K562 (cell line): Measurements from ENCODE around the gene SMARCC1. TPM values are rescaled to one million over a fixed set of nuclear protein-coding genes. Genes with fewer than 3 reads are reported as not detected.
A peak's percentile ranks its signal among the peaks of the same experiment; 100 is the strongest.

Source experiments
- ASH1L ChIP-seq: fragments of 450-650 bp; IDR thresholded peaks from 2 replicates; pipeline ENCODE4 v1.6.1; 2018; ENCODE audit warnings: borderline replicate concordance, mild to moderate bottlenecking, low read depth; ENCODE audit not compliant: partially characterized antibody
- CHD1 ChIP-seq: fragments of 200-600 bp; sonication (generic); IDR thresholded peaks from one replicate; pipeline ENCODE4 v1.6.1; 2012; ENCODE audit warnings: mild to moderate bottlenecking, moderate library complexity, low read length, inconsistent platforms
- CHD4 ChIP-seq: fragments of 200-600 bp; sonication (generic); IDR thresholded peaks from 3 replicates; pipeline ENCODE4 v1.6.1; 2012; ENCODE audit warnings: low read depth, mild to moderate bottlenecking, mixed read lengths, low read length, inconsistent platforms; ENCODE audit not compliant: insufficient read depth, insufficient replicate concordance, poor library complexity, severe bottlenecking
- CTBP1 ChIP-seq: fragments of 450-650 bp; IDR thresholded peaks from 2 replicates; pipeline ENCODE4 v1.6.1; 2016; ENCODE audit warnings: borderline replicate concordance
- DACH1 ChIP-seq: fragments of 450-650 bp; IDR thresholded peaks from 2 replicates; pipeline ENCODE4 v1.6.1; 2018; ENCODE audit not compliant: partially characterized antibody
- KLF10 ChIP-seq: fragments of 250-450 bp; sonication (Bioruptor Pico); IDR thresholded peaks from 2 replicates; pipeline ENCODE4 v1.6.1; 2021; ENCODE audit warnings: matching md5 sums
- NEUROD1 ChIP-seq: fragments of 150-350 bp; IDR thresholded peaks from 2 replicates; pipeline ENCODE4 v1.6.1; 2014; ENCODE audit warnings: borderline replicate concordance, low read length, low read depth; ENCODE audit not compliant: partially characterized antibody
- RBFOX2 ChIP-seq: fragments of 200-400 bp; formaldehyde crosslinking; IDR thresholded peaks from 2 replicates; pipeline ENCODE4 v1.6.1; 2017; ENCODE audit warnings: low read depth, mild to moderate bottlenecking, low read length, moderate library complexity
- SMARCB1 ChIP-seq: IDR thresholded peaks from 2 replicates; pipeline ENCODE4 v1.6.1; 2011; ENCODE audit warnings: improper control_type of control experiment, low read depth; ENCODE audit not compliant: insufficient read length
- TEAD1 ChIP-seq, 2 experiments: fragments of 450-650 bp in 1 of 2; sonication (generic) in 1 of 2; formaldehyde crosslinking; IDR thresholded peaks; 2 replicates each; pipeline versions ENCODE4 v1.4.0 to v1.8.0; 2020 to 2022; ENCODE audit warnings: mild to moderate bottlenecking in 2 of 2, missing genetic modification reagents in 1 of 2
- ZKSCAN8 ChIP-seq: fragments of 200-800 bp; sonication (Bioruptor generic); IDR thresholded peaks from 2 replicates; pipeline ENCODE4 v1.6.1; 2016; ENCODE audit warnings: missing genetic modification characterization, missing compliant biosample characterization
- ZNF551 ChIP-seq: fragments of 250-450 bp; sonication (Bioruptor Pico); IDR thresholded peaks from 2 replicates; pipeline ENCODE4 v1.5.0; 2021; ENCODE audit warnings: mild to moderate bottlenecking, moderate library complexity
- ZNF584 ChIP-seq: fragments of 200-800 bp; sonication (Bioruptor generic); IDR thresholded peaks from 2 replicates; pipeline ENCODE4 v1.6.1; 2016; ENCODE audit warnings: low read depth, mild to moderate bottlenecking, missing genetic modification characterization, missing compliant biosample characterization
- ZNF79 ChIP-seq: fragments of 250-450 bp; sonication (Bioruptor Pico); IDR thresholded peaks from 2 replicates; pipeline ENCODE4 v1.4.0; 2020; ENCODE audit warnings: low read depth, mild to moderate bottlenecking, moderate library complexity
- ZZZ3 ChIP-seq: fragments of 450-650 bp; IDR thresholded peaks from 2 replicates; pipeline ENCODE4 v1.6.1; 2016; ENCODE audit warnings: antibody characterized with exemption, mild to moderate bottlenecking, moderate library complexity
- polyA plus RNA-seq, 8 experiments: library from polyadenylated mRNA; depleted of rRNA in 4 of 8; stranded (reverse) in 5 of 8; unstranded in 3 of 8; fragments of >200 nt; fragmentation: Nextera tagmentation in 2 of 8; fragmentation: Illumina TruSeq in 1 of 8; extraction: Ambion mirVana in 2 of 8; extraction: Trizol in 1 of 8; gene quantifications; 2 replicates each; pipeline versions ENCODE4 v1.2.1 to v1.2.3, GENCODE V29; 2011 to 2014; ENCODE audit warnings: inconsistent platforms in 1 of 8, missing spikeins in 1 of 8
- total RNA-seq, 7 experiments: library from RNA; depleted of rRNA in 6 of 7; stranded (reverse); fragments of >200 nt in 6 of 7; fragmentation: Illumina TruSeq in 2 of 7; extraction: Trizol in 2 of 7; gene quantifications; 2 replicates each; pipeline versions ENCODE4 v1.2.1 to v1.2.3, GENCODE V29; 2011 to 2021; ENCODE audit warnings: low replicate concordance in 1 of 7
- TF ChIP-seq, protein P1 (sequence below): IDR thresholded peaks from 2 replicates; pipeline ENCODE4 v1.6.1; 2011; ENCODE audit warnings: borderline replicate concordance, low read depth, mild to moderate bottlenecking, moderate library complexity, low read length; ENCODE audit not compliant: insufficient read depth, poor library complexity, severe bottlenecking
- TF ChIP-seq, protein P2 (sequence below): sonication (generic); formaldehyde crosslinking; IDR thresholded peaks from 2 replicates; pipeline ENCODE4 v1.9.0; 2022; ENCODE audit warnings: mild to moderate bottlenecking, missing genetic modification reagents
- TF ChIP-seq, protein P3 (sequence below): IDR thresholded peaks from 2 replicates; pipeline ENCODE4 v1.6.1; 2012; ENCODE audit warnings: low read depth, low read length, improper control_type of control experiment, borderline replicate concordance
- TF ChIP-seq, protein P4 (sequence below), 2 experiments: IDR thresholded peaks; 2 replicates each; pipeline ENCODE4 v1.6.1; 2012; ENCODE audit warnings: improper control_type of control experiment in 2 of 2, low read depth in 2 of 2, low read length in 2 of 2, borderline replicate concordance in 1 of 2

SMARCC1 gene
- total and polyA plus RNA-seq, 9 of the 15 experiments (the other 6 are each of a cell fraction or from before 2014, with no cell fraction given) = 20.7 to 199 (median 66.0) TPM

DNA sequence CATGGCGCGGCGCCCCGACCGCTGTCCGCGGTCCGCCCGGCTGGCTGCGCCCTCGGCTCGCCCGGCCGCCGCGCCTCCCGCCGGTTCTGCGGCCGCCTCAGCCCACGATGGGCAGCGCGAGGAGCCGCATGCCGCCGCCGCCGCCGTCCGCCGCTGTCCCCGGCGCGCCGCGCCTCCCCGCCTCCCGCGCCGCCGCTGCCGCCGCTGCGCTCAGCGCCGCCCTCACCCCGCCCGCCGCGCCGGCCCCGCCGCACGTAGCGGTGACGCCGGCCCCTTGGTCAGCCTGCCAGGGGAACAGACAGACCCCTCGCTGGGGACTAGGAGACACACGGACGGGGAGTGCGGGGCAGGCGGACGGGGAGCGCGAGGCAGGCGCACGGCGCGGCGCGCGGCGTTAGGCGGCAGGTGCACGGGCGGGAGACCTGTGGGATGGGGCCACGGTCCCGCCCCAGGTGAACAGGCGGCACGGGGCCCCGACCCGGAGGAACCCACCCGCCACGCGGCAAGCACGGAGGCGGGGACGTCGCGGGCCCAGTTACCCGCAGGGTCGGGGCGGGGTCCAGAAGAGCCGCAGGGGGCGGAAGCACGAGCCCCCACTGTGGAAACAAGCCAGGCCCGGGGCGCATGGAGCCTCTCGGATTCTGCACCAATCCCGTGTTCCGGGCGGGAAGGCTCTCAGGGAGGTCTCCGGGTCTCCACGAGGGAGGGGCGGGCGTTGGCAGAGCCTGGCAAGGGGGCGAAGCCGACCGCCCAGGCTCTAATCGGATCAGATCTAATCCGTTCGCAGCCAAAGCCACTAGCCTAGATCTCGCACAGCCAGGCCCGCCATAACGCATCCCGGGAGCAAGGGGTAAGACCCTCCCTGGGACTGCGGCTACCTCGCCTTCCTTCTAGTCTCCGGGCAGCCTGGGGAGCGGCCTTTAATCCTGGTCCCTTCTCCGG is 202.7 kb downstream of the SMARCC1 start, which contains the start of gene CSPG5 (continued):
- TF ChIP-seq SMARCB1 (no peak), CHD4 (no peak), ASH1L (no peak), ZZZ3 (no peak), ZKSCAN8 (CRISPR knock-in tag) (no peak), TEAD1 (CRISPR knock-in tag; IDR thresholded peaks at IDR 0.05) (0 out of 4 replicates have a peak, but pooled peaks of 1 of the 2 experiments have one; percentile 15), CTBP1 (peak; percentile 79), ZNF551 (no peak), ZNF79 (CRISPR knock-in tag) (no peak), KLF10 (CRISPR knock-in tag) (no peak), RBFOX2 (no peak), DACH1 (no peak), ZNF584 (CRISPR knock-in tag) (no peak), CHD1 (no peak), NEUROD1 (no peak)
- TF ChIP-seq, protein P1, sequence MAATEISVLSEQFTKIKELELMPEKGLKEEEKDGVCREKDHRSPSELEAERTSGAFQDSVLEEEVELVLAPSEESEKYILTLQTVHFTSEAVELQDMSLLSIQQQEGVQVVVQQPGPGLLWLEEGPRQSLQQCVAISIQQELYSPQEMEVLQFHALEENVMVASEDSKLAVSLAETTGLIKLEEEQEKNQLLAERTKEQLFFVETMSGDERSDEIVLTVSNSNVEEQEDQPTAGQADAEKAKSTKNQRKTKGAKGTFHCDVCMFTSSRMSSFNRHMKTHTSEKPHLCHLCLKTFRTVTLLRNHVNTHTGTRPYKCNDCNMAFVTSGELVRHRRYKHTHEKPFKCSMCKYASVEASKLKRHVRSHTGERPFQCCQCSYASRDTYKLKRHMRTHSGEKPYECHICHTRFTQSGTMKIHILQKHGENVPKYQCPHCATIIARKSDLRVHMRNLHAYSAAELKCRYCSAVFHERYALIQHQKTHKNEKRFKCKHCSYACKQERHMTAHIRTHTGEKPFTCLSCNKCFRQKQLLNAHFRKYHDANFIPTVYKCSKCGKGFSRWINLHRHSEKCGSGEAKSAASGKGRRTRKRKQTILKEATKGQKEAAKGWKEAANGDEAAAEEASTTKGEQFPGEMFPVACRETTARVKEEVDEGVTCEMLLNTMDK = no peak
- TF ChIP-seq, protein P2, sequence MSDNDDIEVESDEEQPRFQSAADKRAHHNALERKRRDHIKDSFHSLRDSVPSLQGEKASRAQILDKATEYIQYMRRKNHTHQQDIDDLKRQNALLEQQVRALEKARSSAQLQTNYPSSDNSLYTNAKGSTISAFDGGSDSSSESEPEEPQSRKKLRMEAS (CRISPR knock-in tag) = peak; percentile 40; the same call in 1 of the 2 replicates
- TF ChIP-seq, protein P3, sequence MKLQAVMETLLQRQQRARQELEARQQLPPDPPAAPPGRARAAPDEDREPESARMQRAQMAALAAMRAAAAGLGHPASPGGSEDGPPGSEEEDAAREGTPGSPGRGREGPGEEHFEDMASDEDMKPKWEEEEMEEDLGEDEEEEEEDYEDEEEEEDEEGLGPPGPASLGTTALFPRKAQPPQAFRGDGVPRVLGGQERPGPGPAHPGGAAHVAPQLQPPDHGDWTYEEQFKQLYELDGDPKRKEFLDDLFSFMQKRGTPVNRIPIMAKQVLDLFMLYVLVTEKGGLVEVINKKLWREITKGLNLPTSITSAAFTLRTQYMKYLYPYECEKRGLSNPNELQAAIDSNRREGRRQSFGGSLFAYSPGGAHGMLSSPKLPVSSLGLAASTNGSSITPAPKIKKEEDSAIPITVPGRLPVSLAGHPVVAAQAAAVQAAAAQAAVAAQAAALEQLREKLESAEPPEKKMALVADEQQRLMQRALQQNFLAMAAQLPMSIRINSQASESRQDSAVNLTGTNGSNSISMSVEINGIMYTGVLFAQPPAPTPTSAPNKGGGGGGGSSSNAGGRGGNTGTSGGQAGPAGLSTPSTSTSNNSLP = no peak
- TF ChIP-seq, protein P4, sequence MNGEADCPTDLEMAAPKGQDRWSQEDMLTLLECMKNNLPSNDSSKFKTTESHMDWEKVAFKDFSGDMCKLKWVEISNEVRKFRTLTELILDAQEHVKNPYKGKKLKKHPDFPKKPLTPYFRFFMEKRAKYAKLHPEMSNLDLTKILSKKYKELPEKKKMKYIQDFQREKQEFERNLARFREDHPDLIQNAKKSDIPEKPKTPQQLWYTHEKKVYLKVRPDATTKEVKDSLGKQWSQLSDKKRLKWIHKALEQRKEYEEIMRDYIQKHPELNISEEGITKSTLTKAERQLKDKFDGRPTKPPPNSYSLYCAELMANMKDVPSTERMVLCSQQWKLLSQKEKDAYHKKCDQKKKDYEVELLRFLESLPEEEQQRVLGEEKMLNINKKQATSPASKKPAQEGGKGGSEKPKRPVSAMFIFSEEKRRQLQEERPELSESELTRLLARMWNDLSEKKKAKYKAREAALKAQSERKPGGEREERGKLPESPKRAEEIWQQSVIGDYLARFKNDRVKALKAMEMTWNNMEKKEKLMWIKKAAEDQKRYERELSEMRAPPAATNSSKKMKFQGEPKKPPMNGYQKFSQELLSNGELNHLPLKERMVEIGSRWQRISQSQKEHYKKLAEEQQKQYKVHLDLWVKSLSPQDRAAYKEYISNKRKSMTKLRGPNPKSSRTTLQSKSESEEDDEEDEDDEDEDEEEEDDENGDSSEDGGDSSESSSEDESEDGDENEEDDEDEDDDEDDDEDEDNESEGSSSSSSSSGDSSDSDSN (IDR thresholded peaks at IDR 0.05; ENCODE audit: borderline replicate concordance in 1 of 2, low read depth in 2 of 2, low read length in 2 of 2) = peak in 1 of 2 experiments; percentile 48; a peak in 1 of 4 replicates
